ENCODE data around the gene MLYCD. TPM values are rescaled to one million over a fixed set of nuclear protein-coding genes. Genes with fewer than 3 reads are reported as not detected.

Gene MLYCD
- total and polyA plus RNA-seq, 2 experiments from 2014 or later = 3.2 to 7.2 TPM

- Mint-ChIP-seq H3K36me3 (ENCODE audit: low read depth) (peaks cover 83% of the 10 kb centered on the region), H3K4me1 (peaks cover 2% of the 10 kb centered on the region; the same call in 1 of the 3 replicates), H3K4me3 (no peak overlapping the region), H3K9me3 (peaks cover 13% of the 10 kb centered on the region), H3K27me3 (ENCODE audit: insufficient read depth, low read depth, poor library complexity) (peaks cover 11% of the 10 kb centered on the region), H3K27ac (no peak overlapping the region)
- H3K27me3 ChIP-seq (ENCODE audit: insufficient read depth) = no peaks in the 10 kb centered on the region
- no peak overlapping the region for H3K27ac ChIP-seq (ENCODE audit: low read depth)
- H3K4me1 ChIP-seq (ENCODE audit: insufficient read depth) = no peaks in the 10 kb centered on the region
- no peak overlapping the region for H3K4me3 ChIP-seq
- H3K36me3 ChIP-seq (ENCODE audit: insufficient read depth) = peaks cover 10% of the 10 kb centered on the region; the same call in 1 of the 2 replicates
- H3K79me2 ChIP-seq (replicated peaks; ENCODE audit: insufficient read depth) = no peaks in the 10 kb centered on the region
- H4K20me1 ChIP-seq (replicated peaks; ENCODE audit: insufficient read depth) = no peaks in the 10 kb centered on the region; the same call in 1 of the 2 replicates
- no peak overlapping the region for H3K4me2 ChIP-seq
- no peak for TF ChIP-seq NANOG (IDR thresholded peaks at IDR 0.05; ENCODE audit: borderline replicate concordance)
- TF ChIP-seq CREB1 (CRISPR knock-in tag; IDR thresholded peaks at IDR 0.05; ENCODE audit: low read depth) = no peak
- no peak for TF ChIP-seq EZH2phosphoT487 (IDR thresholded peaks at IDR 0.05; ENCODE audit: unreplicated experiment)
- TF ChIP-seq POLR2AphosphoS5 (IDR thresholded peaks at IDR 0.05; ENCODE audit: low read depth) = no peak
- TF ChIP-seq ETS1 (IDR thresholded peaks at IDR 0.05) = no peak
- TF ChIP-seq ZNF462 (CRISPR knock-in tag; IDR thresholded peaks at IDR 0.05) = no peak
- TF ChIP-seq CTCF (conservative IDR thresholded peaks at IDR 0.05; ENCODE audit: low read depth in 2 of 2) = no peak
- TF ChIP-seq STAT1 (IDR thresholded peaks at IDR 0.05; ENCODE audit: unreplicated experiment) = no peak
- TF ChIP-seq ZNF331 (CRISPR knock-in tag; IDR thresholded peaks at IDR 0.05; ENCODE audit: low read depth) = no peak
- no peak for TF ChIP-seq ZNF114 (CRISPR knock-in tag; IDR thresholded peaks at IDR 0.05)
- TF ChIP-seq EZH2 (IDR thresholded peaks at IDR 0.05; ENCODE audit: low read depth, unreplicated experiment) = no peak
- TF ChIP-seq JUNB (IDR thresholded peaks at IDR 0.05; ENCODE audit: unreplicated experiment) = no peak
- no peak for TF ChIP-seq REST (IDR thresholded peaks at IDR 0.05; ENCODE audit: unreplicated experiment)
- DNase-seq (ENCODE audit: low spot score) = no peak
- H3F3A ChIP-seq (replicated peaks; ENCODE audit: low read depth) = peaks cover 12% of the 10 kb centered on the region; the same call in 1 of the 2 replicates
- no peaks in the 10 kb centered on the region for H3K9me2 ChIP-seq (ENCODE audit: insufficient read depth)
- H2AFZ ChIP-seq = no peak overlapping the region
- no peak for ATAC-seq
These were observed 15.3 kb downstream of the MLYCD start for GRCh38 chr16:83914091-83914710.

Measured in GM23338 (cell line).